OCI-M1 (cell line): ENCODE results near the gene CD151.

Experiments
- DNase-seq: peaks from one replicate; lab custom pipeline; 2025; lab: John Stamatoyannopoulos, UW

The CD151 gene

DNA sequence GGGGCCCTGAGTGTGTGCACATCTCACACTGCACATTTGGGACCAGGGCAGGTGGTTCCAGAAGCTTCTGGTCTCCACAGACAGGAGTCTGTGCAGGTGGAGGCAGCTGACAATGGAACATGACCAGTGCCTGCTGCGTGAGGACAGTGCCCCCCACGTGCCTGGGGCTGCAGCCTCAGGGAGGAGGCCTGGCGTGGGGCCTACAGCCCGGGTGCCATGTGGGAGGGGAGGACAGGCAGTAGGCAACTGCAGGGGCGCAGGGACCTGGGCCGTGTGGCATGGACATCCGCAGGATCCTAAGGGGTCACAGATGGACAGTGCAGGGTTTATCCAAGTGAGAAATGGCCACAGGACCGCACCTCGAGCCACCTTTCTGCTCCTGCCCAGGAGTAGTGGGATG is 38.7 kb downstream of the CD151 start:
- no peak for DNase-seq

DNA sequence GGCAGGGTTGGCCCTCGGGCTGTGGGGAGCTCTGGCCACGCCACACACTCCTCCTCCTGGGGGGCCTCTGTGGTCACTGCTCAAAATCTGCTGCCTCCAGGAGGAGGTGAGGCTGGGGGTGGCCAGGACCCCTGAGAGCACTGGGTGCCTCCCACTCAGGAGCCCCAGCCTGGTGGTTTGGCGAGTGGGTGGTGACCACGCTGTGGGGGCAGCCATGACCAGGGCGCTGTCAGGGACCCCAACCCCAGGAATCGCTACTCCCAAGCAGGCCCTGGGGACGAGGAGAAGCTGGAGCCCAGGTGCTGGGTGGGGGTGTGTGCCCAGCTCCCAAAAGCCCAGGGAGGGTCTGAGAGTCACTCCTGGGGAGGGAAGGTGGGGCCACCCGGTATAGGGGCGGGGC is 40.0 kb downstream of the CD151 start:
- no peak for DNase-seq

DNA sequence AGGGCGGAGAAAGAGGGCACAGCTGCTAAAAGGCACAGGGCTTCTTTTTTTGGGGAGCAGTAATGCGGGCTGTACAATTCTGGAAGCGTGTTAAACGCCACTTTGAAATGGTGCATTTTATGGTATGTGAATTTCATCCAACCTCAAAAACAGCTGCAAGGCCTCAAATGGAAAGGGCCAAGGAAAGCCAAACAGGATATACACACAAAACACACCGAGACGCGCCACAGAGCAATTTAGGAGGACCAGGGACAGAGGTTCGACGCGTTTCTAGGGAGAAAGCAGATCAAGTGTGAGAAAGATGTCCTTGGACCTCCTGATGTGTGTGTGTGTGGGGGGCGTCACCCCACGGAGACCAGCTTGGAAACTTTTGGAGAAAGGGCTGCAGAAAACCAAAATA is 41.0 kb downstream of the CD151 start:
- DNase-seq, result no peak

DNA sequence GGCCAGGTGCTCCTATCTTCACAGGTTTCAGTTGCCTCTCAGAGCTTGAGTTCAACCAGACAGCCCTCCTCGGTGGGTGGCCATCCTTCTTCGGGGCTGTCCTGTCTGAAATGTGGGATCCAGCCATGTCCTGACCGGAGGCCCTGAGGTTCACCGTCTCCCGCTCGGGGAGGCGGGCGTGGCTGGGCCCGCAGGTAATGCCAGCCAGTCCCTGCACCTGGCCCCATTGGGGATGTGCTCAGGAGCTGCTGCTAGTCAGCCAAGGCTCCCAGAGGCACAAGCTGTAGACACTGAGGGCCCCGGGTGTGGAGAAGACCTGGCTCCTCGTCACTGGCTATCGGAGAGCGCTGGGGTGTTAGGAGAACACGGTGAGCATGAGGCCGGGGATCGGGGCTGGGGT is 42.5 kb downstream of the CD151 start:
- no peak for DNase-seq

DNA sequence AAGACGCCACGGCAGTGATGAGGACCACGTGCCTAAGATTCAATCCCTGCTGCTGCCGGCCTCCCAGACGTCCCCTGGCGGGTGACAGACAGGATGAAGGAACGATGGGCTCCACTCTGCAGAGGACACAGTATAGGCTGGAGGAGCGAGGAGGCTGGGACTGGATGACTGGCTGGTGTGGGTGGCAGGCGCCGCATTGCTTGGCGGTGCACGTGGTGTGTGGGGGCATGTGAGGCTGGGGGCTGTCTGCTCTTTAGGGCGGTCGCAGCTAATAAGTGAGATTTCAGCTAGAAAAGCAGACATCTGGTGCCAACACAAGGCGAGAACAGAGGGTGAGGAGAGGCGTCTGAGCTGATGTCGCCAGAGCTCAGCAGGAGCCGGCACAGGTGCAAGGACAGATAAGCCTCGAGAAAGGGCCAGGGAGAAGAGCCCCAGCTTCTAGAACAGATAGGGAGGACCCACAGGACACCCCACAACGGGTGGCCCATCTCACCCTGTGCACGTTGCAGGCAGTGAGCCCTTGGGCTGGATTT is 43.1 kb downstream of the CD151 start:
- DNase-seq, result no peak

DNA sequence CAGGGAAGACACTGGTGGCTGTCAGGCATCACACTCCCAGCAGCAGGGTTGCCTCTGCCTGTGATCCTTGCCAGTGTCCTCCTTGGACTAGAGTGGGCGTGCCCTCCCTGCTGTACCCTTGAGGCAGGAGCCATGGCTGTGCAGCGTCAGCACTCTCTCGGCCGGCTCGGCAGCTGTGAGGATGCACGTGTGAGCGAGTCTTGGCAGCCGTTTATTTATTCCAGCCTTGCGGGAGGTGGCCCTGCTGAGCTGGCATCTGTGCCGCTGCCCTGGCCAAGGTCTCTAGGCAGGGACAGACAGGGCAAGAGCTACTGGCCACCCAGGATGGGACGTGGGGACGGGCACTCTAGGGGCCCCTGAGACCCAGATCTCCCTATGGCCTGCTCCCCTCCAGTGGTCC is 43.8 kb downstream of the CD151 start:
- DNase-seq, result no peak

DNA sequence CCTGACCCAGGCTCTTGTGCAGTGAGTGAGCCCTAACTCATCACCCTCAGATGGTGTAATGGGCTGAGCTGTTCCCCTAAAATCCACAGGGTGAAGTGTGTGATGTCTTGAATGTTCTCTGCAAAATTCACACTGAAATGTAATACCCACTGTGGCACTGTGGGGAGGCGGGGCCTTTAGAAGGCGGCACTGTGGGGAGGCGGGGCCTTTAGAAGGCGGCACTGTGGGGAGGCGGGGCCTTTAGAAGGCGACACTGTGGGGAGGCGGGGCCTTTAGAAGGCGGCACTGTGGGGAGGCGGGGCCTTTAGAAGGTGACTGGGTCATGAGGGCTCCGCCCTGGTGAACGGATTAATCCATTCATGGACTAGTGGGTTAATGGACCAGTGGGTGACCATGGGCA is 44.8 kb downstream of the CD151 start:
- DNase-seq, result no peak

DNA sequence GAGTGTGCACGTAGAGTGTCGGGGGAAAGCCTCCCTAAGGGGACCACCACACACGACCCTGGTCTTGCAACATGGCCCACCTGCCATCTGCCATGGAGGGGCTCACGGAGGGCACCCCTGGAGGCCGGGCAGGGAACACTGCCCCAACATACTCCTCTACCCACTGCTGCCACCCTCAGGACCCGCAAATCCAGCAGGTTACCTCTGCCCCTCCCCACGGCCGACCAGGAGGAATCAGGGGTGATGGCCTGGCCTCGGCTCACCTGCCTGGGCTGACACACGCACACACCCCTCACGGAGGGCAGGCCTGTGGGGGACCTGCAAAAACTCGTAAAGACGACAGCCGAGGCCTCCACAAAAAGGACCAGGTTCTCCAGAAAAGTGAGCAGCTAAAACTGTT is 47.7 kb downstream of the CD151 start:
- no peak for DNase-seq

DNA sequence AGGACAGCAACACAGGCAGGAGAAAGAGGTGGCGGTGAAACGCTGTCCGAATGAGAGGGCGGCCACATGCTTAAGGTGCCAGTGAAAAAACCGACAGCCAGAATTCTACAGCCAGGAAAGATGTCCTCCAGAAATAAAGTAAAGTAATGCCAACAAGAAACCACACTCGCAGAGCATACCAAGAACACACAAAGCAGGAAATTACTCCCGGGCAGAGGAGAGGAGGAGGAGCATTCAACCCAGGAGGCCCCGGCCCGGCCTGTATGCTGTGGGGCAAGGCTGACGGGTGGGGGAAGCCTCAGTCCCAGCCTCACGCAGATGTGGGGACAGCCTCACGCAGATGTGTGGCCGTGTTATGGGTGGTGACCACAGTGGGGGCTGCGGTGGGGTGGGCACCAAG is 49.8 kb downstream of the CD151 start:
- no peak for DNase-seq

DNA sequence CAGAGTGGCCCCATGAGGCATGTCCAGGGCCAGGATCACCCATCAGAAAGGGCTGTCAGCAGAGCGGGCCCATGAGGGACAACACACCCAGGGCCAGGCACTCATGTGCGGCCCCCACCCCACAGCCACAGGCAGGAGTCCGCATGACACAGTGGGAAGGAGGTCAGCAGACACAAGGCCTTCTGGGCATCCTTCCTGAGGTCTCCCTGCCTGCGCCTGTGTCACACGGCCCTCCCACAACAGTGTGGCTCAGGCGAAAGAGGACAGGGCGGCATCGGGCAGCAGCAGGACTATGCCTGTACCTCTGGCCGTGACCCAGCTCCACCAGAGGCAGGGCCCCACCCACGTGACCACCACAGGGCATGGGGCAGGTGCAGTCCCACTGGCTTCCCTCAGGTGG is 50.8 kb downstream of the CD151 start:
- no peak for DNase-seq

DNA sequence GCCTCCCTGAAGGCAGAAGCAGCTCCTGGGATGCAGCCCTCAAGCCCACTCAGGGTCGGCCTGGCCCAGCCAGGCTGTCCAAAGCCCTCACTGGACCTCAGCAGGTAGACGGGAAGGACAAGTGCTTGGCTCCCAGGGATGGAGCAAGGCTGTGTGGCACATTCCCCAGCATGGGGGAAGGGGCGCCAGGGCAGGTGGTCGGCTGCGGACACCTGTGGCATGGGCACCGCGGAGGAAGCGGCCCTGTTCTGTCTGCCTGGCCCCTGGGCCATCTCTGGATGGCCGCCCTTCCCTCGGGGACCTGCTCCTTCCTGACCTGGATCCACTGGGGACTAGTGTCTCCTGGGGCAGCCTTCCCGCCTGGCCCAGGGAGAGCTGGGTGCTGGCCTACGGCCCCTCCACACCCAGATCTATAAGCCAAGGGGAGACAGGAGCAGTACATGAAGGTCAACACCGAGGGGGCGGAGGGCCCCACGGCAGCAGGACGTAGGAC is 51.9 kb downstream of the CD151 start:
- no peak for DNase-seq

DNA sequence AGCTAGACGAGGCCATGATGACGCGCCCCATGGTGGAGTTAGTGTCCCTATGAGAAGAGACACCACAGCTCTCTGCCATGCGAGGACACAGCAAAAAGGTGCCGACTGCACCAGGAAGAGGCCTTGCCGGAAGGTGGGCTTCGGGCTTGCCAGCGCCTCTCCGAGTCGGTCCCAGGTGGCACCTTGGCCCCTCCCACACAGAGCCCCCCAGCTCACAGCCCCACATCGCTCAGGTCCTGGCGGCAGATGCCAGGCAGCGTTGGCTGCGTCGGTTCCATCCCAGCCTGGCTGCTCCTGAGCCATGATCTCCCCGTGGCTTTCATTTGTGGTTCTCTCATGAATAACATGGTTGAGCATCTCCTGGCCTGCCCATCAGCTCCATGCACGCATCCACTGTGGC is 53.8 kb downstream of the CD151 start:
- DNase-seq, result no peak

DNA sequence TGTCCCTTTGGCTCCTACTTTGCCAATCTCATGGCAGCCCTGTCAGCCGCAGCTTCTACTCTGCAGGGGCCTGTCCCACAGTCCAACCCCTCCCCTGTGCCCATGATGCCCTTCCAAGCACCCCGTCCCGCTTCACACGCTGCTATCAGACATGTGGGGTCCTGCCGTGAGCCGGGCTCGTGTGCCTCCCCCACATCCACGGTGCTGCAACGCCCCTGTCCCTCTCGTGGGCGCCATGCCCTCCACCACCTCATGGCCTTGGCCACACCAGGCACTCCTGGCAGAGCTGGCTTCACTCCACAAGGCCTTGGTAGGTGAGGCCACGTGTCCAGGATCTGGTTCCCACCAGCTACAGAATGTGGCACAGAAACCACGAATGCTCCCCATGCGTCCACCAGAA is 54.8 kb downstream of the CD151 start:
- DNase-seq, result no peak
